Fibroblast of skin of left biceps (primary cell): ENCODE measurements around the gene IFIT1B.
"Not testable (repeated sequence)": the region's sequence is repeated elsewhere in the genome, so short reads cannot be mapped to it uniquely, and the experiment has no call there.

Experiments used
- DNase-seq, 2 experiments: peaks; one replicate each; pipeline ENCODE4 v3.0.0-alpha.2; 2013; ENCODE audit warnings: low read depth in 2 of 2

IFIT1B gene

DNA sequence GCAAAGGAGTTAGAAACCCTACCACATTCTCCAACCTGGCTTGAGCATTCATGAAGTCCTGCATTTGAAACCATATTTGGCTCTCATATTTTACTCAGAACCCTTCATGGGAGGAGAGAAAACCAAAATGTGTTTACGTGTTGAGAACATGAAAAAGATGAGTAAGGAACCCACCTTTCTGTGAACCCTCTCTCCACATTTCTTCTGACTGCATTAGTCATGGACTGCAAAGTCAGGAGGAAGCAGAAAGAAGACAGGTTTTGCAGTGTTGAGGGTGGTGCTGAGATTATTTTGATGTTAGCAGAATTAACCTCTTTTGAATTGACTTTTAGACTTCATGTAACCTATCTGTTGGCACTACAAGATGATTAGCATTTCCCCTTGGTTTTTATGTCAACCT lies 4.9 kb downstream of the IFIT1B start:
- no peak for DNase-seq

- DNase-seq = no peak
These were observed 6.9 kb downstream of the IFIT1B start for GRCh38 chr10:89384474-89385340.

DNA sequence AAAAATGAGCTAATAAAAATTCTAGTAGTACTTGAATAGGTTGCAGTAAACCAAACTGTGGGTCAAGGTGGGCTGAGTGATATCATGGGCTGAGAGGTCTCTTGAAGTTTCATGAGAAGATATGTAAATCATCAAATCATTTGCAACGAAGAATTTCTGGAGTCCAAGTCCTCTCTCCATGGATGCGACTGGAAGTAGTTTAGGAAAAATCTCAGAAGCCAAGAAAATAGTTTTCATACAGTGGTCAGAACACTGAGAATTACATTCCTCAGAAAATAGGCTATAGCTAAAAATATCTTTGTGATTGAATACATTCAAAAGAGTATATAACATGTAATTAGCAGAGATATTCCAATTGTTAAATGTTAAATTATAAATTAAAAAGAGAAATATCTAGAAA lies 10.9 kb downstream of the IFIT1B start:
- no peak for DNase-seq

DNA sequence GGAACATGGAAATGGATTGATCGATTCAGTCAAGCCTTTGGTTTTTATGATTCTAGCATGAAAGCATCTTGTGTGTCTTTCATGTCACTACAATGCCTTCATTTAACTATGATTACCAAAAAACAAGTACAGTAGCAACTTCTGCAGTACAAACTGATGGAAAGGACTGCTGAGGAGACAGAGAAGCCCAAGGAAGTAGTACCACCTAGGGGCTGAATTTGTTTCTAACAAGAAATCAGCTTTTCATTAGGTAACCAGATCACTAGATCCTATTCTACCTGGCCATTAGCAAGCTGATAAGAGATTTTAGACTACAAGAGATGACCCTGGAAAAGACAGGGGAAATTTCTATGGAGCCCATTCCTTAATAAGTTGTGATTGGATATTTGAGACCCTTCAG lies 11.4 kb downstream of the IFIT1B start:
- no peak for DNase-seq

GRCh38 chr10:89390476-89391225 lies 12.8 kb downstream of the IFIT1B start:
- DNase-seq = no peak

DNA sequence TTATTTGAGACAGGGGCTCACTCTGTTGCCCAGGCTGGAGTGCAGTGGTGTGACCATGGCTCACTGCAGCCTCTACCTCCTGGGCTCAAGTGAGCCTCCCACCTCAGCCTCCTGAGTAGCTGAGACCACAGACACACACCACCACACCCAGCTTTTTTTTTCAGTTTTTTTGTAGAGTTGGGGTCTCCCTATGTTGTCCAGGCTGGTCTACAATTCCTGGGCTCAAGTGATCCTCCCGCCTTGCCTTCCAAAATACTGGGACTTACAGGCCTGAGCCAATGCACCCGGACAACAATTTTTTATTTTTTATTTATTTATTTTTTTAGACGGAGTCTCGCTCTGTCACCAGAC lies 13.3 kb downstream of the IFIT1B start:
- DNase-seq = not testable (repeated sequence)

GRCh38 chr10:89391907-89392756 lies 14.3 kb downstream of the IFIT1B start, which contains the start of gene IFIT1:
IFIT1 (plus strand) TSS chr10:89392623; CDS start chr10:89392713, 90 bp downstream.
- DNase-seq = peak; percentile 68 to 70

- DNase-seq = peak; percentile 69 to 74
These were observed 15.1 kb downstream of the IFIT1B start for GRCh38 chr10:89392974-89393373.

DNA sequence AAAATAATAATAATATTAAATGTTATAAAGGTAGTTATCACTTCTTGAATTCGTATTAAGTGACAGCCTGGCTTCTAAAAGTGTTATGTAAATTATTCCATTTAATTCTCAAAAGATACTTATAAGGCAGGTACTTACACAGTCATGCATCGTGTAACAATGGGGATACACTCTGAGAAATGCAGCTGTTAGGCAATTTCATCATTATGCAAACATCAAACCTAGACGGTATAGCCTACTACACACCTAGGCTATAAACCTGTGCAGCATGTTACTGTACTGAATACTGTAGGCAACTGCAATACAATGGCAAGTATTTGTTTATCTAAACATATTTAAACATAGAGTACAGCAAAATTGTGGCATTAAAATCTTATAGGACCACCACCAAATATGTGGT lies 16.0 kb downstream of the IFIT1B start:
- DNase-seq = no peak

DNA sequence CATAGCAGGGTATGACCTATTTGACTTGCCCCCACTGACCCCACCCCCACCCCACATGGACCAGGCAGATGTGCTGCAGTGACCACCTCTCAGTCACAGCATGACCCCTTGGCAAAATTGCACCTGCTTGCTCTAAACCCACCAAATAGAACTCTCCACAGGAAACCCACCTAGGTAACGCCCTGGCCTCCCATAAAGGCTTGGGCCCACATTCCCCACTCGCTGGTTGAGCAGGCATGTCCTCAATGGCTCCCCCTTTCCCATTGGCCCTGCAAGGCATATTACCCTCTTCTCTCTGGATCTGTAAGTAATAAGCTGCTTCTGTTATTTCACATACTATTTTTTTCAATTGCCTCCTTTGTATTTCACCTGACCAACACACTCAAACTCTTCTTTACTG lies 17.3 kb downstream of the IFIT1B start:
- no peak for DNase-seq

DNA sequence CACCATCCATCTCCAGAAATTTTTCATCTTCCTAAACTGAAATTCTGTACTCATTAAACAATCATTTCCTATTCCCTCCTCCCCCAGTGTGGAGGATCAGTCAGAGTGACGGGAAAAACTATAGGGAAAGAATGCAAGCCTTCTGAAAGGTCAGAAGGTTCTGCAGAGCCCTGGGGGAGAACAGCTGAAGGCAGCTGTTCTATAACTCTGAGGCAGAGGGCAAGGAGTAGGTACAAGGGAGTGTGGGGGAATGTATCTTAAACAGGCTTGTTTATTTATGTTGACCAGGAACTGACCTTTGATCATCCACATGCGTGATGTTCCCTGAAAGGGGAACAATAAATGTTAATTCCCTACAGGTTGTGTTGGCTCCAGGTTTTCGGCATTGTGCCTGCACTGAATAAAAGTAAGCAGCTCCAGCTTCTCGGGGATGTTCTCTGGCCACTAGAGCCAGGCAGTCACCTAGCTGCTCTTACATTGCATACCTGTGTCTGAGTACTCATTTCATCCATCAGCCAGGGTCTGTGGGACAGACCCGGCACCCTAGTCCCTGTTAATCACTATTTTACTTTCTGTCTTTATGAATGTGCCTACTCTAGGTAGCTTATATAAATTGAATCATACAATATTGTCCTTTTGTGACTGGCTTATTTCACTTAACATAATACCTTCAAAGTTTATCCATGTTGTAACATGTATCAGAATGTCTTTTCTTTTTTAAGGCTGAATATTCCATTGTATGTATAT lies 20.3 kb downstream of the IFIT1B start:
- no peak for DNase-seq

DNA sequence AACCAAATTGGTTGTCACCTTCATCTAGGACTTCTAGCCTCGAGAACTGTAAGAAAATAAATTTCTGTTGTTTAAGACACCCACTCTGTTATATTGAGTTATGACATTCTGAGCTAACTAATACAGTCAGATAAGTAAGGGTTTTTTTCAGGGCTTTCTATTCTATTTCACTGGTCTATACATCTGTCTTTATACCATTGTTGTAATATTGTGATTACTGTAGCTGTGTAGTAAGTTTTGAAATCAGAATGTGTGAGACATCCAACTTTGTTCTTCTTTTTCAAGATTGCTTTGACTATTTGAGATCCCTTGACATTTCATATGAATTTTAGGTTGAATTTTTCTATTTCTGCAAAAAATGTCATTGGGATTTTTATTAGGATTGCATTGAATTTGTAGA lies 22.1 kb downstream of the IFIT1B start:
- no peak for DNase-seq

- DNase-seq = no peak
These were observed 25.2 kb downstream of the IFIT1B start for GRCh38 chr10:89403043-89403442.

DNA sequence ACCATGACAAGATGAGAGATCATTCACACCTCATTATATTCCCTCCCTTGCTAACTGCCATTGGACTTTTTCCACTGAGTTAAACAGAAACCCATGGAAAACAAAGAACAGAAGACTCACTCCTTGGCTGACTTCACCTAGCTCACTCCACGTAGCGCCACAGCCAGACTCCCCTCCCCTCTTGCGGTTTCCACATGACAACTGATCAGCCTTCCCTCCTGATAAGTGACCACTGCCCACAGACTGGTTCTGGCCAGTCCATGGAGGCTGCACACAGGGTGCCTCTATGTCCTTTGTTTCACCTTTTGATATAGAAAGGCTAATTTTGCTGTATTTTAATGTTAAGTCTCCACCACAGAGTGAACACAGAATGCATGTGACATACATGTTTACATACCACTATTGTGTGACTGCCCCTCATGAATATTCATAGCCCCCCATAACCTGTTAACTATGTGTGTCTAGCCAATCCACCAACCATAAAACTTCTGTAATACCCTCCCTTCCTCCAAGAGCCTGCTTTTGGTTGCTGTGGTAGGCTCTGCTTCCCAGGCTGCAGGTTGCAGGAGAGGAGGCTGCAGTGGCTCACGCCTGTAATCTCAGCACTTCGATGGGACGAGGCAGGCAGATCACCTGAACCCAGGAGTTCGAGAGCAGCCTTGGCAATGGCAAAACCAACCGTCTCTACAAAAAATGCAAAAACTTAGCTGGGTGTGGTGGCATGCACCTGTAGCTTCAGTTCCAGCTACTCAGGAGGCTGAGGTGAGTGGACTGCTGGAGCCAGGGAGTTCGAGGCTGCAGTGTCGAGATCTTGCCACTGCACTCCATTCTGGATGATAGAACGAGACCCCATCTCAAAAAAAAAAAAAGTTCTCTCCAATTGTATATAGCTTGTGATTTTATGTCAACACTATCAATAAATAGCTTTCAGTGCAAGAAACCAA lies 26.5 kb downstream of the IFIT1B start:
- DNase-seq = no peak

DNA sequence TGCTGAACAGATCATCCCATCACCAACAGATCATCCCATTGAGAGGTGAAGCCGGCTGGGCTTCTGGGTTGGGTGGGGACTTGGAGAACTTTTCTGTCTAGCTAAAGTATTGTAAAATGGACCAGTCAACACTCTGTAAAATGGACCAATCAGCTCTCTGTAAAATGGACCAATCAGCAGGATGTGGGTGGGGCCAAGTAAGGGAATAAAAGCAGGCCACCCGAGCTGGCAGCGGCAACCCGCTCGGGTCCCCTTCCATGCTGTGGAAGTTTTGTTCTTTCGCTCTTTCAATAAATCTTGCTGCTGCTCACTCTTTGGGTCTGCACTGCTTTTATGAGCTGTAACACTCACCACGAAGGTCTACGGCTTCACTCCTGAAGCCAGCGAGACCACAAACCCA lies 28.3 kb downstream of the IFIT1B start:
- DNase-seq = not testable (repeated sequence)

DNA sequence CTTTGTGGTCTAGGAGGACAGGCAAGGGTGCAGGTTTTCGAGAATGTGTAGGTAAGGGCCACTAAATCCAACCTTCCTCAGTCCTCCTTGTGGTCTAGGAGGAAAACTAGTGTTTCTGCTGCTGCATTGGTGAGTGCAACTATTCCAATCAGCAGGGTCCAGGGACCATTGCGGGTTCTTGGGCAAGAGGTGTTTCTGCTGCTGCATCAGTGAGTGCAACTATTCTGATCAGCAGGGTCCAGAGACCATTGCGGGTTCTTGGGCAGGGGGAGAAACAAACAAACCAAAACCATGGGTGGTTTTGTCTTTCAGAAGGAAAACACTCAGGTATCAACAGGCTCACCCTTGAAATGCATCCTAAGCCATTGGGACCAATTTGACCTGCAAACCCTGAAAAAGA lies 29.9 kb downstream of the IFIT1B start:
- DNase-seq = not testable (repeated sequence)

DNA sequence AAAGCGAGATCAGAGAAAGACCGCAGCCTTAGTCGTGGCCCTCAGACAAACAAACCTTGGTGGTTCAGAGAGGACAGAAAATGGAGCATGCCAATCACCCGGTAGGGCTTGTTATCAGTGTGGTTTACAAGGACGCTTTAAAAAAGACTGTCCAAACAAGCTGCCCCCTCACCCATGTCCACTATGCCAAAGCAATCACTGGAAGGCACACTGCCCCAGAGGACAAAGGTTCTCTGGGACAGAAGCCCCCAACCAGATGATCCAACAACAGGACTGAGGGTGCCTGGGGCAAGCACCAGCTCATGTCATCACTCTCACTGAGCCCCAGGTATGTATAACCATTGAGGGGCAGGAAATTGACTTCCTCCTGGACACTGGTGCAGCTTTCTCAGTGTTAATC lies 31.4 kb downstream of the IFIT1B start:
- not testable (repeated sequence) for DNase-seq

- not testable (repeated sequence) for DNase-seq
These were observed 32.7 kb downstream of the IFIT1B start for GRCh38 chr10:89410551-89410950.

DNA sequence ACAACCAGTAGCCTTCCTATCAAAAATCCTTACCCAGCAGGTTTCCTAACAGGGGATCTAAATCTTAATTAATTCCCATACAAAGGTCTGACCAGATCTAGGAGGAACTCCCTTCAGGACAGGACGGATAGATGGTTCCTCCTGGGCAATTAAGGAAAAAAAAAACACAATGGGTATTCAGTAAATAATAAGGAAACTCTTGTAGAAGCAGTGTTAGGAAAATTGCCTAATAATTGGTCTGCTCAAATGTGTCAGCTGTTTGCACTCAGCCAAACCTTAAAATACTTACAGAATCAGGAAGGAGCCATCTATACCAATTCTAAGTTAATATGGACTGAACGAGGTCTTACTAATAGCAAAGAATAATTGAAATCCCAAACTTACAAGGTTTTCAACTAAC lies 33.3 kb downstream of the IFIT1B start:
- not testable (repeated sequence) for DNase-seq

DNA sequence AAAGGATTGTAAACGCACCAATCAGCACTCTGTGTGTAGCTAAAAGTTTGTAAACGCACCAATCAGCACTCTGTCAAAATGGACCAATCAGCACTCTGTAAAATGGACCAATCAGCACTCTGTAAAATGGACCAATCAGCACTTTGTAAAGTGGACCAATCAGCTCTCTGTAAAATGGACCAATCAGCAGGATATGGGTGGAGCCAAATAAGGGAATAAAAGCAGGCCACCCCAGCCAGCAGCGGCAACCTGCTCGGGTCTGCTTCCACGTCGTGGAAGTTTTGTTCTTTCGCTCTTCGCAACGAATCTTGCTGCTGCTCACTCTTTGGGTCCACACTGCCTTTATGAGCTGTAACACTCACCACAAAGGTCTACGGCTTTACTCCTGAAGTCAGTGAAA lies 34.4 kb downstream of the IFIT1B start:
- not testable (repeated sequence) for DNase-seq
